Measurements from ENCODE around the gene LRP1B.

Gene LRP1B

DNA sequence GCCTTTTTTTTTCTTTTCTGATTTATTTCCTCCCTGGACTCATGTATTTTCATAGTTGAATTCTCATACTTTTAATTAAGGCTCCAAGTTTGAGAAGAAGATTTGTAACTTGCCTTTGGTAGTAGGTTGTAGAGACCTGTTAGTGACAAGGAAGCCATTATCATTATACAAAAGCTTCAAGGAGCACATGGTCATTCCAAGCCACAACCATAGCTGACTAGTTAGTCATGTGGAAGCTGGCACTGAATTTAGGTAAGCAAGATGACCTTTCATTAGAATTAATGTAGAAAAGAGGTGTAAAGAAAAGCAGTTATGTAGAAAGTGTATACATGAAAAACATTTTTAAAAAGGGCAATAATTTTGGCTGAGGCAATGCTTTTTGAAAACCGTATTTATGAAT, 89.7 kb downstream of the LRP1B start:
- Histone ChIP-seq H3K9ac (no peak overlapping the region), H2AFZ (ENCODE audit: low read depth) (no peak overlapping the region), H3K4me1 (ENCODE audit: low read depth, poor library complexity, severe bottlenecking) (no peaks in the 10 kb centered on the region), H3K4me3 (IDR thresholded peaks at IDR 0.05; ENCODE audit: insufficient read depth, low read depth, low read length) (no peak overlapping the region), H3K27me3 (ENCODE audit: insufficient read depth, low read depth) (no peaks in the 10 kb centered on the region), H4K20me1 (ENCODE audit: insufficient read depth) (no peaks in the 10 kb centered on the region), H3K27ac (no peak overlapping the region), H3K79me2 (ENCODE audit: insufficient read depth, low read depth) (no peaks in the 10 kb centered on the region), H3K4me2 (no peak overlapping the region), H3K36me3 (ENCODE audit: insufficient read depth) (no peaks in the 10 kb centered on the region)
- TF ChIP-seq, protein P1, sequence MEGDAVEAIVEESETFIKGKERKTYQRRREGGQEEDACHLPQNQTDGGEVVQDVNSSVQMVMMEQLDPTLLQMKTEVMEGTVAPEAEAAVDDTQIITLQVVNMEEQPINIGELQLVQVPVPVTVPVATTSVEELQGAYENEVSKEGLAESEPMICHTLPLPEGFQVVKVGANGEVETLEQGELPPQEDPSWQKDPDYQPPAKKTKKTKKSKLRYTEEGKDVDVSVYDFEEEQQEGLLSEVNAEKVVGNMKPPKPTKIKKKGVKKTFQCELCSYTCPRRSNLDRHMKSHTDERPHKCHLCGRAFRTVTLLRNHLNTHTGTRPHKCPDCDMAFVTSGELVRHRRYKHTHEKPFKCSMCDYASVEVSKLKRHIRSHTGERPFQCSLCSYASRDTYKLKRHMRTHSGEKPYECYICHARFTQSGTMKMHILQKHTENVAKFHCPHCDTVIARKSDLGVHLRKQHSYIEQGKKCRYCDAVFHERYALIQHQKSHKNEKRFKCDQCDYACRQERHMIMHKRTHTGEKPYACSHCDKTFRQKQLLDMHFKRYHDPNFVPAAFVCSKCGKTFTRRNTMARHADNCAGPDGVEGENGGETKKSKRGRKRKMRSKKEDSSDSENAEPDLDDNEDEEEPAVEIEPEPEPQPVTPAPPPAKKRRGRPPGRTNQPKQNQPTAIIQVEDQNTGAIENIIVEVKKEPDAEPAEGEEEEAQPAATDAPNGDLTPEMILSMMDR (conservative IDR thresholded peaks at IDR 0.05; ENCODE audit: low read depth, low read length), result no peak

DNA sequence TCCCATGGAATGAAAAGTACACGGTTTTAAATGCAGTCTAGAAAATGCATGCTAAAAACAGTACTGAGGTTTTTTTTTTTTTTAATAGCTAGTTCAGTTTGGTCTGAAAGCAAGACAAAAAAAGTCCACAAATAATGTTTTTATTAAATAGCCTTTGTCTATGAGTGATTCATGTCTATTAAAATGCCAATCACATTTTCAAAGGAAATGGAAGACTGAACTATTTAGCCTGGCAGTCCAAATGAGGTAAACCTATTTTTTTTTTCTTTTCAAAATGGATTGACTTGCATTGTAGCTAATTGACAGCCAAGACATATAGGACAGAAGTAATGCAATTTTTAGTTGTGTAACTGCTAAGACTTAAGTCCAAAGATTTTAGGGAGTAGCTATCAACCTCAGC, 90.3 kb downstream of the LRP1B start:
- H3K27ac ChIP-seq, result no peak overlapping the region
- no peak overlapping the region for H3K9ac ChIP-seq
- no peaks in the 10 kb centered on the region for H3K79me2 ChIP-seq (ENCODE audit: insufficient read depth, low read depth)
- TF ChIP-seq, protein P1 (conservative IDR thresholded peaks at IDR 0.05; ENCODE audit: low read depth, low read length), result no peak
- H4K20me1 ChIP-seq (ENCODE audit: insufficient read depth), result no peaks in the 10 kb centered on the region
- no peak overlapping the region for H3K4me2 ChIP-seq
- no peak overlapping the region for H3K4me3 ChIP-seq (IDR thresholded peaks at IDR 0.05; ENCODE audit: insufficient read depth, low read depth, low read length)
- H3K36me3 ChIP-seq (ENCODE audit: insufficient read depth), result no peaks in the 10 kb centered on the region
- H2AFZ ChIP-seq (ENCODE audit: low read depth), result no peak overlapping the region
- no peaks in the 10 kb centered on the region for H3K27me3 ChIP-seq (ENCODE audit: insufficient read depth, low read depth)
- no peaks in the 10 kb centered on the region for H3K4me1 ChIP-seq (ENCODE audit: low read depth, poor library complexity, severe bottlenecking)

DNA sequence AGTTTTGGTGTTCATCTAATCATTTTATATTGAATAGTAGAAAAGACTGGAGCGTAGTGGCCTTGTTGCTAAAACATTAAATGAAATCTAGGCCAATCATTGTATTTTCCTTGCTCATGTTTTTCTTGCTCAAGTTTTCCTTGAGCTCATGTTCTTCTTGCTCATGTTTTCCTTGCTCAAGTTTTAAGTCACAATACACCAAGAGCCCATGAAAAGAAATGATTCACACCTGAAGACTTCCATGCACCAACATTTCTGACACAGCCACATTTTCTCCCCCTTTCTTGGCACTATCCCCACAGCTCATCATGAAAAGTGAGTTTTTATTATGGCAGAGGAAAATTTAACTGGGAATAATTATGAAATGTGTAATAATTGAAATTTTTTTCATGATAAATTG, 92.0 kb downstream of the LRP1B start:
- Histone ChIP-seq H3K79me2 (ENCODE audit: insufficient read depth, low read depth) (no peaks in the 10 kb centered on the region), H3K27me3 (ENCODE audit: insufficient read depth, low read depth) (no peaks in the 10 kb centered on the region), H4K20me1 (ENCODE audit: insufficient read depth) (no peaks in the 10 kb centered on the region), H3K4me1 (ENCODE audit: low read depth, poor library complexity, severe bottlenecking) (no peaks in the 10 kb centered on the region), H3K4me3 (IDR thresholded peaks at IDR 0.05; ENCODE audit: insufficient read depth, low read depth, low read length) (no peak overlapping the region), H3K9ac (no peak overlapping the region), H3K4me2 (no peak overlapping the region), H3K36me3 (ENCODE audit: insufficient read depth) (no peaks in the 10 kb centered on the region), H3K27ac (no peak overlapping the region), H2AFZ (ENCODE audit: low read depth) (no peak overlapping the region)
- TF ChIP-seq, protein P1 (conservative IDR thresholded peaks at IDR 0.05; ENCODE audit: low read depth, low read length), result no peak

DNA sequence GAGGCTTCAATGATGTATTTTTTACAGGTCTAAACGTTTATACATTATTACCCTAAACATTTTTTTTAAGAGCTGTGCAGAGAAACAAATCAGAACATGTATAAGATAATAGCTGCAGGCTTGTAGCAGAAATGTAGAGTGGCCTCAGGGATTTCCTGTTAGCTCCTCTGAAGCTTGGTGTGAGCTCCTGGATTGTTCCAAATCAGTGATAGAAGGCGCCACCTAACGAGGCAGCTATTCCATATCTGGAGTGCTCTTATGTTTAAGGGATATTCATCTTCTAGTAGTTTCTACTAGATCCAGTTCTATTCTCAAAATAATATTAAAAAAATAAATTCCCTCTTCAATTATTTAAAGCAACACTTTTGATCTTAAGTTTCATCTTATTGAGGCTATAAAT, 93.1 kb downstream of the LRP1B start:
- H3K79me2 ChIP-seq (ENCODE audit: insufficient read depth, low read depth), result no peaks in the 10 kb centered on the region
- no peak overlapping the region for H3K4me2 ChIP-seq
- no peak overlapping the region for H3K9ac ChIP-seq
- H2AFZ ChIP-seq (ENCODE audit: low read depth), result no peak overlapping the region
- H3K27ac ChIP-seq, result no peak overlapping the region
- H3K27me3 ChIP-seq (ENCODE audit: insufficient read depth, low read depth), result no peaks in the 10 kb centered on the region
- no peak overlapping the region for H3K4me3 ChIP-seq (IDR thresholded peaks at IDR 0.05; ENCODE audit: insufficient read depth, low read depth, low read length)
- TF ChIP-seq, protein P1 (conservative IDR thresholded peaks at IDR 0.05; ENCODE audit: low read depth, low read length), result no peak
- no peaks in the 10 kb centered on the region for H3K4me1 ChIP-seq (ENCODE audit: low read depth, poor library complexity, severe bottlenecking)
- no peaks in the 10 kb centered on the region for H4K20me1 ChIP-seq (ENCODE audit: insufficient read depth)
- no peaks in the 10 kb centered on the region for H3K36me3 ChIP-seq (ENCODE audit: insufficient read depth)

DNA sequence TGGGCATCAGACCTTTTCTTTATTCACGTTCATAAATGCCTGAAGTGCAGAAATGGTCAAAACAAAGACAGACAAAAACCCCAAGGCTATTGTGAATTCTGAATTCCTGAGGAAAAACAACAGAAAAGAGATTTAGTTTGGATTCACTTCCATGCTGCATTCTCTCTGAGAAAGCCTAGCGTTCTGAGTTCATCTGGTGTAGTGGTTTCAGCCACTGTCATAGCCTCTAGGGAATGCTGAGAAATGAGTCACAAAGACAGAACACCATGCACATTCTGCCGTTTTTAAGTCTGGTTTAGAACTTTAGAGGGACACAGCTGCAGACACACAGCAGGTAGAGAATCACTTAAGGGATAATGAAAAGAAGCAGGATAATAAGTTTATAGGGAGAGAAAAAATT, 93.8 kb downstream of the LRP1B start:
- no peaks in the 10 kb centered on the region for H3K36me3 ChIP-seq (ENCODE audit: insufficient read depth)
- H3K9ac ChIP-seq, result no peak overlapping the region
- H3K4me3 ChIP-seq (IDR thresholded peaks at IDR 0.05; ENCODE audit: insufficient read depth, low read depth, low read length), result no peak overlapping the region
- H3K4me2 ChIP-seq, result no peak overlapping the region
- H4K20me1 ChIP-seq (ENCODE audit: insufficient read depth), result no peaks in the 10 kb centered on the region
- no peak overlapping the region for H3K27ac ChIP-seq
- no peak overlapping the region for H2AFZ ChIP-seq (ENCODE audit: low read depth)
- H3K27me3 ChIP-seq (ENCODE audit: insufficient read depth, low read depth), result no peaks in the 10 kb centered on the region
- TF ChIP-seq, protein P1 (conservative IDR thresholded peaks at IDR 0.05; ENCODE audit: low read depth, low read length), result no peak
- no peaks in the 10 kb centered on the region for H3K4me1 ChIP-seq (ENCODE audit: low read depth, poor library complexity, severe bottlenecking)
- H3K79me2 ChIP-seq (ENCODE audit: insufficient read depth, low read depth), result no peaks in the 10 kb centered on the region

All from KMS-11 (cell line).